Liver (tissue), 2 donors: ENCODE results near the gene GPR75.

ENCODE experiments used
- CTCF ChIP-seq: fragments of 150-350 bp; IDR thresholded peaks from 2 replicates; pipeline ENCODE4 v1.5.1; 2017; ENCODE audit warnings: improper control_type of control experiment, low read depth, low read length; ENCODE audit not compliant: missing input control
- FOXA1 ChIP-seq: IDR thresholded peaks from 2 replicates; pipeline ENCODE4 v1.6.1; 2016; ENCODE audit warnings: antibody characterized with exemption
- YY1 ChIP-seq: IDR thresholded peaks from 2 replicates; pipeline ENCODE4 v1.6.1; 2016; ENCODE audit warnings: antibody characterized with exemption, mild to moderate bottlenecking
- donor health status: healthy.

DNA sequence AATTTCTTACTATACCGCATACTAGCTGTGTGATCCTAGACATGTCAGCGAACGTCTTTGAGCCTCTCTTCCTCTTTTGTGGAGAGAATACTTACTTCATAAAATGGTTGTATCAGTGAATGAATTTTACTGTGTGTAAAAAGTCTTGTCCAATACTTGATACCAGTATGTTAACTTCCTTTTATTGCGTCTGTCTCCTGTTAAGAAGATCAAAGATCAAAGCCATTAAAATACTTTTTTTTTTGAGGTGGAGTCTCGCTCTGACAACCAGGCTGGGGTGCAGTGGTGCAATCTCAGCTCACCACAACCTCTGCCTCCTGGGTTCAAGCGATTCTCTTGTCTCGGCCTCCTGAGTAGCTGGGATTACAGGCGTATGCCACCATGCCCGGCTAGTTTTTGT is 39.7 kb downstream of the GPR75 start:
- TF ChIP-seq CTCF, result no peak
- TF ChIP-seq FOXA1, result no peak
- no peak for TF ChIP-seq YY1
